ENCODE data around the gene CPLX3.
A peak's percentile ranks its signal among the peaks of the same experiment; 100 is the strongest.
"Not testable (repeated sequence)": the region's sequence is repeated elsewhere in the genome, so short reads cannot be mapped to it uniquely, and the experiment has no call there.

The CPLX3 gene

GRCh38 chr15:74826364-74826819 is at the start of gene CPLX3:
Gene CPLX3 (plus strand): TSS chr15:74826627. CDS start chr15:74826704, 77 bp downstream.
- DNase-seq, result no peak

GRCh38 chr15:74776821-74777768 is 49.3 kb upstream of the CPLX3 start:
- DNase-seq, result peak; percentile 51

- DNase-seq, result no peak
Observed at GRCh38 chr15:74777769-74778598, 48.4 kb upstream of the CPLX3 start.

GRCh38 chr15:74778599-74778970 is 47.8 kb upstream of the CPLX3 start:
- DNase-seq, result no peak

- no peak for DNase-seq
Observed at GRCh38 chr15:74779162-74779648, 47.2 kb upstream of the CPLX3 start.

GRCh38 chr15:74780523-74781430 is 45.6 kb upstream of the CPLX3 start:
- no peak for DNase-seq

GRCh38 chr15:74781431-74782258 is 44.8 kb upstream of the CPLX3 start, which contains the start of gene CSK:
Gene CSK (plus strand): TSS chr15:74782080. CDS start chr15:74798298, 16,218 bp downstream.
- DNase-seq, result peak; percentile 83

- peak; percentile 50 for DNase-seq
Observed at GRCh38 chr15:74782259-74783071, 44.0 kb upstream of the CPLX3 start.

GRCh38 chr15:74783072-74783807 is 43.2 kb upstream of the CPLX3 start:
- no peak for DNase-seq

- no peak for DNase-seq
Observed at GRCh38 chr15:74783808-74784175, 42.6 kb upstream of the CPLX3 start.

GRCh38 chr15:74784426-74785193 is 41.8 kb upstream of the CPLX3 start:
- no peak for DNase-seq

- DNase-seq, result no peak
Observed at GRCh38 chr15:74785194-74786032, 41.0 kb upstream of the CPLX3 start.

GRCh38 chr15:74786081-74786480 is 40.3 kb upstream of the CPLX3 start:
- DNase-seq, result not testable (repeated sequence)

- DNase-seq, result no peak
Observed at GRCh38 chr15:74786551-74787165, 39.8 kb upstream of the CPLX3 start.

- DNase-seq, result peak; percentile 75
Observed at GRCh38 chr15:74787251-74788041, 39.0 kb upstream of the CPLX3 start.

GRCh38 chr15:74788042-74788682 is 38.3 kb upstream of the CPLX3 start:
- DNase-seq, result no peak

Measured in left hindlimb (tissue), 1 donor.